ENCODE results near the gene KMT5B.

GRCh38 chr11:68261749-68262543, 48.9 kb upstream of the KMT5B start:
- TF ChIP-seq CTCF (IDR thresholded peaks at IDR 0.05) (no peak), MAX (CRISPR knock-in tag; IDR thresholded peaks at IDR 0.05) (no peak), AFF4 (CRISPR knock-in tag; IDR thresholded peaks at IDR 0.05; ENCODE audit: borderline replicate concordance) (no peak)
